Nephron (organoid): ENCODE data around the gene FAM124B.

ENCODE experiments used
- H3K27ac Mint-ChIP-seq, 3 experiments: 2 replicates each; pipeline ENCODE4 v1.8.0; 2020; ENCODE audit warnings: mixed read lengths in 3 of 3, mild to moderate bottlenecking in 2 of 3, moderate library complexity in 1 of 3
- H3K27me3 Mint-ChIP-seq: 2 replicates; pipeline ENCODE4 v1.8.0; 2021; ENCODE audit warnings: low read depth, mild to moderate bottlenecking, moderate library complexity, mixed read lengths
- H3K36me3 Mint-ChIP-seq: 2 replicates; pipeline ENCODE4 v1.8.0; 2020; ENCODE audit warnings: low read depth, mixed read lengths
- H3K4me1 Mint-ChIP-seq: 2 replicates; pipeline ENCODE4 v1.8.0; 2020; ENCODE audit warnings: mixed read lengths
- H3K4me3 Mint-ChIP-seq, 3 experiments: 2 replicates each; pipeline ENCODE4 v1.8.0; 2020; ENCODE audit warnings: mild to moderate bottlenecking in 3 of 3, mixed read lengths in 3 of 3, moderate library complexity in 2 of 3
- H3K9me3 Mint-ChIP-seq: 2 replicates; pipeline ENCODE4 v1.8.0; 2020; ENCODE audit warnings: mixed read lengths
- CTCF ChIP-seq, 3 experiments: fragments of 200-600 bp; sonication (generic); IDR thresholded peaks; one replicate each; pipeline ENCODE4 v1.5.0; 2021; ENCODE audit warnings: antibody characterized with exemption in 3 of 3; ENCODE audit not compliant: unreplicated experiment in 3 of 3

Gene FAM124B

GRCh38 chr2:224360801-224361251 is 41.1 kb downstream of the FAM124B start:
- H3K9me3 Mint-ChIP-seq: no peaks in the 10 kb centered on the region
- no peak overlapping the region for H3K4me3 Mint-ChIP-seq
- H3K36me3 Mint-ChIP-seq: no peaks in the 10 kb centered on the region
- no peak overlapping the region for H3K27ac Mint-ChIP-seq
- peaks cover 2% of the 10 kb centered on the region for H3K4me1 Mint-ChIP-seq
- peaks cover 8% of the 10 kb centered on the region for H3K27me3 Mint-ChIP-seq
- no peak for TF ChIP-seq CTCF (IDR thresholded peaks at IDR 0.05; ENCODE audit: unreplicated experiment in 3 of 3)

- H3K4me1 Mint-ChIP-seq: no peaks in the 10 kb centered on the region
- H3K9me3 Mint-ChIP-seq: no peaks in the 10 kb centered on the region
- no peaks in the 10 kb centered on the region for H3K36me3 Mint-ChIP-seq
- TF ChIP-seq CTCF (IDR thresholded peaks at IDR 0.05; ENCODE audit: unreplicated experiment in 3 of 3): no peak
- no peak overlapping the region for H3K4me3 Mint-ChIP-seq
- no peak overlapping the region for H3K27ac Mint-ChIP-seq
- H3K27me3 Mint-ChIP-seq: peaks cover 8% of the 10 kb centered on the region
Measured at GRCh38 chr2:224359569-224359968, 42.3 kb downstream of the FAM124B start.

GRCh38 chr2:224357098-224357901 is 44.6 kb downstream of the FAM124B start:
- Mint-ChIP-seq H3K27me3 (peaks cover 3% of the 10 kb centered on the region), H3K27ac (peak overlapping the region in 1 of 3 experiments; percentile 9), H3K36me3 (no peaks in the 10 kb centered on the region), H3K4me1 (no peaks in the 10 kb centered on the region), H3K9me3 (no peaks in the 10 kb centered on the region), H3K4me3 (no peak overlapping the region)
- TF ChIP-seq CTCF (IDR thresholded peaks at IDR 0.05; ENCODE audit: unreplicated experiment in 3 of 3): peak; percentile 77 to 87 (median 79)

GRCh38 chr2:224354632-224355211 is 47.2 kb downstream of the FAM124B start:
- peaks cover 5% of the 10 kb centered on the region for H3K4me1 Mint-ChIP-seq
- no peaks in the 10 kb centered on the region for H3K9me3 Mint-ChIP-seq
- H3K4me3 Mint-ChIP-seq: no peak overlapping the region
- no peaks in the 10 kb centered on the region for H3K27me3 Mint-ChIP-seq
- peak overlapping the region in 1 of 3 experiments; percentile 45 for H3K27ac Mint-ChIP-seq
- no peaks in the 10 kb centered on the region for H3K36me3 Mint-ChIP-seq
- no peak for TF ChIP-seq CTCF (IDR thresholded peaks at IDR 0.05; ENCODE audit: unreplicated experiment in 3 of 3)

GRCh38 chr2:224350703-224351102 is 51.2 kb downstream of the FAM124B start:
- no peak overlapping the region for H3K4me3 Mint-ChIP-seq
- no peaks in the 10 kb centered on the region for H3K27me3 Mint-ChIP-seq
- no peak for TF ChIP-seq CTCF (IDR thresholded peaks at IDR 0.05; ENCODE audit: unreplicated experiment in 3 of 3)
- no peaks in the 10 kb centered on the region for H3K36me3 Mint-ChIP-seq
- peak overlapping the region in 2 of 3 experiments; percentile 16 to 31 for H3K27ac Mint-ChIP-seq
- peaks cover 5% of the 10 kb centered on the region for H3K9me3 Mint-ChIP-seq
- H3K4me1 Mint-ChIP-seq: peaks cover 5% of the 10 kb centered on the region
